T-helper 1 cell treated with Interleukin-12 subunit alpha and Interleukin-12 subunit beta and Interleukin-4 antibody, amounts not matched to agents 30 μg/mL and 1 μg/mL, for 36 hours (primary cell): ENCODE results near the gene GALNS.

Experiments used
- H3K27ac Mint-ChIP-seq: one replicate; pipeline ENCODE4 v1.8.0; 2021; ENCODE audit warnings: mild to moderate bottlenecking, mixed read lengths
- H3K27me3 Mint-ChIP-seq: one replicate; pipeline ENCODE4 v1.8.0; 2021; ENCODE audit warnings: low read depth, mixed read lengths
- H3K36me3 Mint-ChIP-seq: one replicate; pipeline ENCODE4 v1.8.0; 2021; ENCODE audit warnings: low read depth, mixed read lengths
- H3K4me1 Mint-ChIP-seq: one replicate; pipeline ENCODE4 v1.8.0; 2021; ENCODE audit warnings: low read depth, mixed read lengths
- H3K4me3 Mint-ChIP-seq: one replicate; pipeline ENCODE4 v1.8.0; 2021; ENCODE audit warnings: mild to moderate bottlenecking, moderate library complexity, mixed read lengths
- H3K9me3 Mint-ChIP-seq: one replicate; pipeline ENCODE4 v1.8.0; 2021; ENCODE audit warnings: mixed read lengths

GALNS gene, protein sequence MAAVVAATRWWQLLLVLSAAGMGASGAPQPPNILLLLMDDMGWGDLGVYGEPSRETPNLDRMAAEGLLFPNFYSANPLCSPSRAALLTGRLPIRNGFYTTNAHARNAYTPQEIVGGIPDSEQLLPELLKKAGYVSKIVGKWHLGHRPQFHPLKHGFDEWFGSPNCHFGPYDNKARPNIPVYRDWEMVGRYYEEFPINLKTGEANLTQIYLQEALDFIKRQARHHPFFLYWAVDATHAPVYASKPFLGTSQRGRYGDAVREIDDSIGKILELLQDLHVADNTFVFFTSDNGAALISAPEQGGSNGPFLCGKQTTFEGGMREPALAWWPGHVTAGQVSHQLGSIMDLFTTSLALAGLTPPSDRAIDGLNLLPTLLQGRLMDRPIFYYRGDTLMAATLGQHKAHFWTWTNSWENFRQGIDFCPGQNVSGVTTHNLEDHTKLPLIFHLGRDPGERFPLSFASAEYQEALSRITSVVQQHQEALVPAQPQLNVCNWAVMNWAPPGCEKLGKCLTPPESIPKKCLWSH

DNA sequence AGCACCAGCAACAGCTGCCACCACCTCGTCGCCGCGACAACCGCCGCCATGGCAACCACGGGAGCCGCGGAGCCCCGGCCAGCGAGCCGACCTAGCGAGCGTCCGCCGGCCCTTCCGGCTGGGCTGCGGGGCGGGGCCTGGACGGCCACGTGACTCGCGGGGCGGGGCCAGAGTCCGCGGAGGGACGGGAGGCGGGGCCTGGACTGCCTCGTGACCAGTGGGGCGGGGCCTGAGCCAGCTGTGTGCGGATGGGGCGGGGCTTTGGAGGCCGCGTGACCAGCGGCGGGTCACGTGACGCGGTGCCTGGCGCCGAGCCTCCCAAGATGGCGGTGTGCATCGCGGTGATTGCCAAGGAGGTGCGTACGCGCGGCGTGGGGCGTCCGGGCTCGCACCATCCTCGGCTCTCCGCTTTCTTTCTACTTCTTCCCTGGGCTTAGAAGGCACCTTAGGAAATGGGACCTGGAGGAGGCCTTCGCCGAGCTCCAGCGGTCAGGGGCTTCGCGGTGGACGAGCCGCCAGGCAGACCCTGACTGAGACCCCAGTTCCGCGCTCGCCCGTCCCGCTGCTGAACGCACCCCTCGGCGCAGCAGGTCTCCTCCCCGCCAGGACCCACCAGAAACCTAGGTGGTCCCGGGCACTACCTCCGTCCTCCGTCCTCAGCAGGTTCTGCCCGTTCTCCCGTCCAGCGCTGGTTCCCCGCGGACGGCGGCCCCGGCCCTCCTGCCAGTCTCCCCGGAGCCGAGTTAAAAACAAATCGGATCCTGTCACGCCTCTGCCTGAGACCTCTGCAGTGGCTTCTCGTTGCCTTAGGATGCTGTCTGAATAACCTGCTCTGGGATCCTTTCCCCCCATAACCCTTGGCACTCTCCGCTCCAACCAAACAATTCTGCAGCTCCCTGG, at the start of gene GALNS, which contains the start of gene TRAPPC2L:
Gene GALNS (minus strand): TSS at position 120 of the 900 bp plus-strand sequence. CDS start 70 bp downstream, at position 50.
Gene TRAPPC2L (plus strand): TSS at position 300 of the 900 bp plus-strand sequence. CDS start 24 bp downstream, at position 324.
- H3K9me3 Mint-ChIP-seq: no peaks in the 10 kb centered on the region
- H3K27ac Mint-ChIP-seq: peak within 1 kb of the TSS; percentile 91
- peak within 1 kb of the TSS; percentile 99 for H3K4me3 Mint-ChIP-seq
- peaks cover 7% of the 10 kb centered on the region for H3K36me3 Mint-ChIP-seq
- no peaks in the 10 kb centered on the region for H3K27me3 Mint-ChIP-seq
- H3K4me1 Mint-ChIP-seq: peaks cover 18% of the 10 kb centered on the region

DNA sequence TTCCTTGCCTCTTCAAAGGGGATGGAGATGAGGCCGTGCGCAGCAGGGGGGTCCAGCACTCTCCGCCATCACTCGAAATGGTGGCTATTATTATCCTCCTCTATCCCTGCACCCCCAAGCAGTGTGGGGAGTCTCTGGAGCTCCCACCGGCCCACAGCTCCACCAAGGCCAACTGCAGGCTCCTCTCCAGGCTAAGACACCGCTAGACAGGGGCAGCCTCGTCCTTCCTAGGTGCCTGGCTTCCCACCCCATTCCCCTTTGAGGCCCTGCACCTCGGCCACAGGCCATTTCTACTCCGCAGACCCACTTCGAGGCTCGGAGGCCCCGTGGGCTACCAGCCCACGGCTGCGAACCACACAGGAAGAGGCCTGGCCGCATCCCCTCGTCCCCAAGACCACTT, 49.3 kb upstream of the GALNS start:
- Mint-ChIP-seq H3K36me3 (no peaks in the 10 kb centered on the region), H3K27me3 (no peaks in the 10 kb centered on the region), H3K4me1 (no peaks in the 10 kb centered on the region), H3K9me3 (no peaks in the 10 kb centered on the region), H3K4me3 (no peak overlapping the region), H3K27ac (no peak overlapping the region)

DNA sequence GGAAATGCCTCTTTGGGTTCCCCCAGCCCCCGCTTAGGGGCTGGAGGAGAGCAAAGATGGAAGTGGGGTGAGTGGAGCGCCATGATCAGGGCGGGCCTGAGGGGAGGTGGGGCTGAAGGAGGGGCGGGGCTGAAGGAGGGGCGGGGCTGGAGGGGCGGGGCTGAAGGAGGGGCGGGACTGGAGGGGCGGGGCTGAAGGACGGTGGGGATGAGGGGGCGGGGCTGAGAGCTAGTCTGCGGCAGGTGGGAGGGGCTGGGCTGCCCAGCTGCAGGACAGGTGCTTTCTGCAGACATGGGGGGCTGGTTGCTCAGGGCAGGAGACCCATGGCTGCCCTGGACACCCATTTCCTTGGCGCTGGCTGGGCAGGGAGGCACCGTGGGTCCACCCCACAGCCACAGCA, 48.8 kb upstream of the GALNS start:
- Mint-ChIP-seq H3K9me3 (no peaks in the 10 kb centered on the region), H3K27me3 (no peaks in the 10 kb centered on the region), H3K4me1 (no peaks in the 10 kb centered on the region), H3K4me3 (no peak overlapping the region), H3K27ac (no peak overlapping the region), H3K36me3 (no peaks in the 10 kb centered on the region)

DNA sequence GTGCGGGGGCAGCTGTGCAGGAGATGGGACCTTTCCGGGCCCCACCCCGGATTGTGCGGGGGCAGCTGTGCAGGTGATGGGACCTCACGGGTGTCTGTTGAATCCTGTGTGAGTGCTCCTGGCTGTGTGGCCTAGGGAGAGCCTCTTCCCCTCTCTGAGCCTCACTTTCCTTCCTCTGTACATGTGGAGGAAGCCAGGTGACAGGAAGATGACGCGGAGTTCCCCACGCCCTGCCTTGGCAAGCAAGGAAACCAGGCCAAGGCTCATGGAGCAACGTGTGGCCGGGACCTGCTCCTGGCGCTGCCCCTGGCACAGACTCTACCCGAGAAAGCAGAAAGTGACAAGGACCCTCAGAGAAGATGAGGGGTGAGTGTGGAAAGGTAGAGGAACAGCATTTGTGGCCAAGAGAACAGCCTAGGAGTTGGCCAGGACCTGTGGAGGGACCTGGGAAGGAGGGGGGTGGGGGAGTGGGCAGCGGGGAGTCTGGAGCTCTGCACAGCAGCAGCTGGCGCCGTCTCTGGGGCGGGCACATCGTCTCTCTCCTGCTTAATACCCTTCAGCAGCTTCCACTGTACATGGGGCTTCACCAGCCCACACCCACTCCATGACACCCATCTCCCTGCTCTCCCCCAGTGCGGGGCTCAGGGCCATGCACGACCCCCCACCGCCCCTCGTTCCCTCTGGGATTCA, 48.1 kb upstream of the GALNS start:
- H3K4me3 Mint-ChIP-seq: no peak overlapping the region
- no peak overlapping the region for H3K27ac Mint-ChIP-seq
- no peaks in the 10 kb centered on the region for H3K36me3 Mint-ChIP-seq
- no peaks in the 10 kb centered on the region for H3K27me3 Mint-ChIP-seq
- no peaks in the 10 kb centered on the region for H3K9me3 Mint-ChIP-seq
- H3K4me1 Mint-ChIP-seq: no peaks in the 10 kb centered on the region

DNA sequence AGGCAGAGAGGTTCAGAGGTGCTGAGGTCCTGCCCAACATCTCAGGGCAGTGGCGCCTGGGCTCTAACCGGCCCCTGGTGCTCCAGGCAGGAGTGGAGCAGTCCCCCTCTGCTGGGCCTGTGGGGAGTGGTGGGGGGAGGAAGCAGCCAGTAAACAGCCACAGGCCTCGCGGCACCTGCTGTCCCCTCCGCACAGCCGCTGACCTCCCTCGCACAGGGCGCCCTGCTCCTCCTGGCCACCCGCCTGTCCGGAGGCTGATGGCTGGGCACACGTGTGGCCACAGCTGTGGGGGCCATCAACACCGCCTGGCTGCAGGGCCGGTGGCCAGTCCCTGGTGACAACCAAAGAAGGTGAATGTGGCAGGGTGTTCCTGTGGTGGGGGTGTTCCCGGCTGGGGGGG, 46.5 kb upstream of the GALNS start:
- Mint-ChIP-seq H3K4me1 (no peaks in the 10 kb centered on the region), H3K36me3 (no peaks in the 10 kb centered on the region), H3K4me3 (no peak overlapping the region), H3K27me3 (no peaks in the 10 kb centered on the region), H3K27ac (no peak overlapping the region), H3K9me3 (no peaks in the 10 kb centered on the region)

DNA sequence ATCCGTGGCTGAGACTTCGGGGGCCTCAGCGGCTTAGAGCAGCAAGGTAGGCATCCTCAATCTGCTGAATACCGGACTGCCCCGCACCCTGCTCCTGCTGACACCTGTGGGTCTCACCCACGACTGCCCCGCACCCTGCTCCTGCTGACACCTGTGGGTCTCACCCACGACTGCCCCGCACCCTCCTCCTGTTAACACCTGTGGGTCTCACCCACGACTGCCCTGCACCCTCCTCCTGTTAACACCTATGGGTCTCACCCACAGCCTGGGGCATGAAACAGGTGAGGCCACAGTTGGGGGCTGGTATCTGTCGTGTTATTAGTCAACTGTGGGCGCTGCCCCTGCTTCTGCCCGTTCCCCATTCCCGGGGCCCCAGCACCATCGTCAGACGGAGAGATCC, 46.0 kb upstream of the GALNS start:
- Mint-ChIP-seq H3K9me3 (no peaks in the 10 kb centered on the region), H3K4me3 (no peak overlapping the region), H3K27me3 (no peaks in the 10 kb centered on the region), H3K36me3 (no peaks in the 10 kb centered on the region), H3K4me1 (no peaks in the 10 kb centered on the region), H3K27ac (no peak overlapping the region)

DNA sequence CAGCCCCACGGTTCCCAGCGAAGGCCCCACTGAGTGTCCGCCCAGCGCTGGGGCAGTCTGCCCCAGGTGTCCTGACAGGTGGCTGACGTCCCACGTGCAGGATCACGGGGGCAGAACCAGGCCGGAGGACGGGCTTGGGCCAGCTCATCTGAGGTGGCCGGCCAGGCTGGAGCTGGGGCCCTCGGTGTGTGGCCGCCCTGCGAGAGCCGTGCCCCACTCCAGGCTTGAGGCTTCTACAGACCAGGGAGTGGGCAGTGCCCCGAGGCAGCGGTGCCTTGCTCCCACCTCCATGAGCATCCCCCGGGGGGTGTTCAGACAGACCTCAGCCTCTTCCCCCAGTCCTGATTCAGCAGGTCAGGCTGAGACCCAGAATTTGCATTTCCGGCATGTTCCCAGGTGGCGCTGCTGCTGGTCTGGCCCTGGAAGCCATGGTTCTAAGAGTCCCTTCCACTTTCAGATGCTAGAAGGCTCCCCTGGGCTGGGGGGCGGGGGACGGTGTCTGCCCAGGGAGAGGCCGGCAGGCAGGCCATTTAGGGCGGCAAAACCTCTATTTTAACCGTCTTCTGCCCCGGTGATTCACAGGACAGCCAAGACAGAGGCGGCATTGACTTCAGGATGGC, 45.1 kb upstream of the GALNS start:
- H3K27ac Mint-ChIP-seq: no peak overlapping the region
- H3K36me3 Mint-ChIP-seq: no peaks in the 10 kb centered on the region
- H3K4me1 Mint-ChIP-seq: no peaks in the 10 kb centered on the region
- H3K4me3 Mint-ChIP-seq: no peak overlapping the region
- H3K27me3 Mint-ChIP-seq: no peaks in the 10 kb centered on the region
- no peaks in the 10 kb centered on the region for H3K9me3 Mint-ChIP-seq

DNA sequence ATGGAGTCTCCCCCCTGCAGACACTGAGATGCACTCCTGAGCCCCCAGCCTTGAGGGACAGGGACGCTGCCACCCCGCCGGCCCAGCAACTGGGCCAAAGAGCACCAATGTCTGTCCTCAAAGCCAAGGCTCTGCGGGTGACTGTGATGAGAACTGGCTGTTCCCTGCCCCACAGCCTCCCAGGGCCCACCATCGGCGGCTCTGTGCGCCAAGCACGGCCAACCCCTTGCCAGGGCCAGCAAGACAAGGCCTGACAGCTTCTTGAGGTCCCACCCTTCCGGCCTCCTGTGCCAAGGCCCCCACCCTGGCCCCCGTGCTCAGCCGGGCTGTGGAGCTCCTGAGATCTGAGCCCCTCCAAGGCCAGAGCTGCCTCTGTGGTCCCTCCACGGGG, 43.9 kb upstream of the GALNS start:
- H3K4me3 Mint-ChIP-seq: no peak overlapping the region
- H3K27ac Mint-ChIP-seq: no peak overlapping the region
- no peaks in the 10 kb centered on the region for H3K4me1 Mint-ChIP-seq
- H3K9me3 Mint-ChIP-seq: no peaks in the 10 kb centered on the region
- no peaks in the 10 kb centered on the region for H3K27me3 Mint-ChIP-seq
- H3K36me3 Mint-ChIP-seq: no peaks in the 10 kb centered on the region

DNA sequence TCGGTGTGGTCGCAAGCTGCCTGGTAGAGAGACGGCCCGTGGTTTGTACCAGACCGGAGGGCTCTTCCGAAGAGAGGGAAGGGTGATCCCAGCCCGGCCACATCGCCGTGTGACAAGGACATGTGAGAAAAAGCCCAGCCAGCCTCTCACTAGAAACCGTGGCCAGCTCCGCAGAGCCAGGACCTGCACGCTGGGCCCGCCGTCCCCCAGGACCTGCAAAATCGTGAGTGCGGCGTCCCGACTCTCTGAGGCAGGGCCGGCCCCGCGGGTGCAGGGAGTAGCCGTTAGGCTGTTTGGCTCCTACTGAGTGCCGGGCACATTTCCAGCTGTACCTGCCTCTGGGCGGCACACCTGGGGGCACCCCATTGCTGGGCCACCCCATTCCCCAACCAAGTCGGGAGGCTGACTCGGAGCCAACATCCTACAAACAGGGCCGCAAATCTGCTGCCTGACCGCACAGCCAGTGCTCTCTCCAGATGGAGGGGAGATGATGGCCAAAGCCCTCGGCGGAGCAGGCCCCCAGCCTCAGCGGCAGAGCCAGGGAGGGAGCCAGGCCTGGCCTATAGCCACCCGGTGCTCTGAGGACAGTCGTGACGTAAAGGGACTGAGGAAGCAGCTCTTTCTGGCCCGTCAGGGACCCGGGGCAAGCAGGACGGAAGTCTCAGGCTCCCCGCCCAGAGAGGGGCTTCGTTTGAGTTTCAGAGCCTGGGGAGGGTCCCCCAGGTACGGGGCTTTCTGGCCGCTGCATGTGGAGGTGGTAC, 43.3 kb upstream of the GALNS start:
- no peaks in the 10 kb centered on the region for H3K9me3 Mint-ChIP-seq
- no peaks in the 10 kb centered on the region for H3K4me1 Mint-ChIP-seq
- H3K27ac Mint-ChIP-seq: no peak overlapping the region
- no peaks in the 10 kb centered on the region for H3K27me3 Mint-ChIP-seq
- no peak overlapping the region for H3K4me3 Mint-ChIP-seq
- H3K36me3 Mint-ChIP-seq: no peaks in the 10 kb centered on the region

DNA sequence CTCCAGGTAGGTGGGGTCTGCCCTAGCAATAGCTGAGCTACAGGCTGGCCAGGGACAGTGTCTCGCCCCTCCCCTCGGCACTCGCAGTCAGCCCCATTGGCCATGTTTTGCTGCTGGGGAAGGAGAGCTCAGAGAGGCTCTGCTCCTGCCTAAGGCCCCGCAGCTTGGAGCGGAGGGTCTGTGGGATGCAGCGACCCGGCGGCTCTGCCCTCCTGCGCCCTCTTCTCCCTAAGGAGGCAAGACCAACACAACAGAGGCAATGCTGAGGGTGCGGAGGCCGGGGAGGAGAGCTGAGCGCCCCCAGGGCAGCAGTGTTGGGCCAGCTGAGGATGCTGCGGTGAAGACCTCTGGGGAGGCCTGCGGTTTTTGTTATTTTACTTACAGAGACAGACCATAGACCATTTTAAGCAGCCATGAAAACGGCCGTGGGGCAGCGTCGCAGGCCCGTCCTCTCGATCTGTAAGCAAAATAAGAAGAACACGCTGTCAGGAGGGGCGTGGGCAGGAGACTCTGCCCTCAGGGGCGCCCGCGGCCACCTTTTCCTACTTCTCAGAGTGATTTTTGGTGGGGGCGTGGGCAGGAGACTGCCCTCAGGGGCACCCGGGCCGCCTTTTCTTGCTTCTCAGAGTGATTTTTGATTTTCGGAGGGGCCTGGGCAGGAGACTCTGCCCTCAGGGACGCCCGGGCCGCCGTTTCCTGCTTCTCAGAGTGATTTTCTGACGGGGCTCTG, 41.1 kb upstream of the GALNS start:
- no peak overlapping the region for H3K27ac Mint-ChIP-seq
- no peaks in the 10 kb centered on the region for H3K4me1 Mint-ChIP-seq
- no peaks in the 10 kb centered on the region for H3K27me3 Mint-ChIP-seq
- H3K9me3 Mint-ChIP-seq: no peaks in the 10 kb centered on the region
- no peak overlapping the region for H3K4me3 Mint-ChIP-seq
- H3K36me3 Mint-ChIP-seq: no peaks in the 10 kb centered on the region

DNA sequence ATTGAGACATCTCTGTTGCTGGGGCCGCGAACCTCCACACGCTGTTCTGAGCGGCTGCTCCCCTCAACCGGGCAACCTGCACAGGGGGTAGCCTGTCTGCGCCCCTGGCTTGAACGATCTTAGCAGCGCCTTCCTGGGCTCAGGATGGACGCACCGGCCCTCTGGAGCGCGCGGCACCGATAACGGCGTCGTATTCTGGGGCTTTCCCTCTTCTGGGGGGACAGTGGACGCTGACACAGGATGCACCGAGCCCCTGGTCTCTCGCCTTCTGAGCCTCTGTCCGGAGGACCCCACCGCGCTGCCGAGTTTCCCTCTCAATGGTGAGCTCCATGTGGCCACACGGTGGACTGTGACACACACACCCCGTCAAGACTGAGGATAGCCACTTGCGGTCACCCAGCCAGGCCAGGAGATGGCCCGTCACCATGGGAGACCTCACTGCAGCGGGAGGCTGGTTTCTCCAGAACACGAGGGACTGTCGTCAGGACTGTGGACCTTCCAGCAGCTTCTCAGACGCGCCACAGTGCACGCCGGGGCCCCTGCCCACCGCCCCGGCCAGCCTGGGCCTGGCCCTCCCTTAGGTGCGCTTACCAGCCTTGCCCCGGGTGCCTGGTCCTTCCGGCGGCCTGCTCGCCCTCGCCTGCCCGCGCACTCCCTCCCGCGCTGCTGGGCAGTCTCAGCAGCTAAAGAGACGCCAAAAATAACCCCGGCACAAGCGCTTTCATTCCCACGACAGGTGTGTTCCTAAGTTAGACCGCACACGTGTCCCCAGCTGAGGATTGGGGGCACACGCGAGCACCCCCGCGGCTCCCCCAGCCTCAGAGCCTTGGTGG, 39.7 kb upstream of the GALNS start:
- no peaks in the 10 kb centered on the region for H3K27me3 Mint-ChIP-seq
- H3K27ac Mint-ChIP-seq: no peak overlapping the region
- H3K9me3 Mint-ChIP-seq: no peaks in the 10 kb centered on the region
- H3K4me3 Mint-ChIP-seq: no peak overlapping the region
- no peaks in the 10 kb centered on the region for H3K36me3 Mint-ChIP-seq
- H3K4me1 Mint-ChIP-seq: no peaks in the 10 kb centered on the region

DNA sequence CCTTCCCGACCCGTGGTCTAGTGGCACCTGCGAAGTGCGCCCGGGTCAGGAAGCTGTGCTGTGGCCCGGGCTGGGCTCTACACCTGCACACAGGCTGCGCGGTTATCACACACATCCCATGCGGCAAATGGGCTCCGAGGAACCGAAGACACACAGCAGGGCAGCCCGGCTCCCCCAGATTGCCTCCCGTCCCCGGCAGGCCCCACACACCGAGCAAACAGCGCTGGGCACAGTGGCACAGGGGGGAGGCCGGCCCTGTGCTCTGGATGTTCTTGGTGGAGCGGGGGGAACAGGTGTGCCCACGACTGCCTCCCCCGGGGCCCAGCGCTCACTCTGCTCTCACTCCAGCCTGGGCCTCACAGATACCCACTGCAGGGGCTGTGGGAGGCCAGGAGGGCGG, 38.6 kb upstream of the GALNS start:
- H3K27ac Mint-ChIP-seq: no peak overlapping the region
- no peaks in the 10 kb centered on the region for H3K36me3 Mint-ChIP-seq
- no peaks in the 10 kb centered on the region for H3K4me1 Mint-ChIP-seq
- H3K9me3 Mint-ChIP-seq: no peaks in the 10 kb centered on the region
- no peaks in the 10 kb centered on the region for H3K27me3 Mint-ChIP-seq
- no peak overlapping the region for H3K4me3 Mint-ChIP-seq
